GM12872 (cell line): ENCODE data around the gene OR1L1.

Source experiments
- TF ChIP-seq, protein P1 (sequence below): IDR thresholded peaks from 3 replicates; pipeline ENCODE4 v1.5.1; 2011; ENCODE audit warnings: low read depth, mild to moderate bottlenecking, low read length, moderate library complexity; ENCODE audit not compliant: insufficient read depth

The OR1L1 gene

DNA sequence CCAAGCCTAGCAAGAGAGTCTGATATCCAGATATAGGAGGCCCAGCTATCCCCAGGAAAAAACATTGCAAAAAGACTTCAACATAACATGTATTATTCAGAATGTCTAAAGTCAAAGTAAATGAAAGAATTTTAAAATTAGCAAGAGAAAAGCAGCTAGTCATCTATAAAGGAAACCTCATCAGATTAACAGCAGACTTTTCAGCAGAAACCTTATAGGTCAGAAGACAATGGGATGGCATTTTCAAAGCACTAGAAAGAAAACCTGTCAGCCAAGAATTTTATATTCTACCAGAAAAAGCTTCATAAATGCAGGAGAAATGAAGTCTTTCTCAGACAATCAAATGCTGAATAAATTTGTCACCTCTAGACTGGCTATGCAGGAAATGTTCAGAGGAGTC is 23.3 kb downstream of the OR1L1 start:
- TF ChIP-seq, protein P1, sequence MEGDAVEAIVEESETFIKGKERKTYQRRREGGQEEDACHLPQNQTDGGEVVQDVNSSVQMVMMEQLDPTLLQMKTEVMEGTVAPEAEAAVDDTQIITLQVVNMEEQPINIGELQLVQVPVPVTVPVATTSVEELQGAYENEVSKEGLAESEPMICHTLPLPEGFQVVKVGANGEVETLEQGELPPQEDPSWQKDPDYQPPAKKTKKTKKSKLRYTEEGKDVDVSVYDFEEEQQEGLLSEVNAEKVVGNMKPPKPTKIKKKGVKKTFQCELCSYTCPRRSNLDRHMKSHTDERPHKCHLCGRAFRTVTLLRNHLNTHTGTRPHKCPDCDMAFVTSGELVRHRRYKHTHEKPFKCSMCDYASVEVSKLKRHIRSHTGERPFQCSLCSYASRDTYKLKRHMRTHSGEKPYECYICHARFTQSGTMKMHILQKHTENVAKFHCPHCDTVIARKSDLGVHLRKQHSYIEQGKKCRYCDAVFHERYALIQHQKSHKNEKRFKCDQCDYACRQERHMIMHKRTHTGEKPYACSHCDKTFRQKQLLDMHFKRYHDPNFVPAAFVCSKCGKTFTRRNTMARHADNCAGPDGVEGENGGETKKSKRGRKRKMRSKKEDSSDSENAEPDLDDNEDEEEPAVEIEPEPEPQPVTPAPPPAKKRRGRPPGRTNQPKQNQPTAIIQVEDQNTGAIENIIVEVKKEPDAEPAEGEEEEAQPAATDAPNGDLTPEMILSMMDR = no peak

DNA sequence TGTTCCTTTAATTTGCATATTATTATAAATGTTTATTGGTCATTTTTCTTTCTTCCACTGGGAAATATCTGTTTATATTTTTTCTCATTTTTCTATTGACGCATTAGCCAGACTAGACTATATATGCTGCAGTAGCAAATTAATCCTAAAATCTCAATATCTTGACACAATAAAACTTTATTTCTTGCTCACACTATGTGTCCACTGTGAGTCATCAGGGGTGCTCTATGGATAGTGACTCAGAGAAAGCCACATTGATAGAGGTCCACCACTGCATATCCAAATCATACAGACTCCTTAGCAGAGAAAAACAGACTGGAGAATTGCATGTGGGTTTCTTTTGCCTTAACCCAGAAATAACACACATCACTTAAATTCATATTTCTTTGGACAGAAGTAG is 34.2 kb downstream of the OR1L1 start:
- TF ChIP-seq, protein P1 = no peak
